SW480 (cell line): ENCODE data around the gene TXN2.
"Not testable (repeated sequence)": the region's sequence is repeated elsewhere in the genome, so short reads cannot be mapped to it uniquely, and the experiment has no call there.

Source experiments
- DNase-seq: peaks from one replicate; pipeline ENCODE4 v3.0.0-alpha.2; 2016; ENCODE audit warnings: low spot score

The TXN2 gene

DNA sequence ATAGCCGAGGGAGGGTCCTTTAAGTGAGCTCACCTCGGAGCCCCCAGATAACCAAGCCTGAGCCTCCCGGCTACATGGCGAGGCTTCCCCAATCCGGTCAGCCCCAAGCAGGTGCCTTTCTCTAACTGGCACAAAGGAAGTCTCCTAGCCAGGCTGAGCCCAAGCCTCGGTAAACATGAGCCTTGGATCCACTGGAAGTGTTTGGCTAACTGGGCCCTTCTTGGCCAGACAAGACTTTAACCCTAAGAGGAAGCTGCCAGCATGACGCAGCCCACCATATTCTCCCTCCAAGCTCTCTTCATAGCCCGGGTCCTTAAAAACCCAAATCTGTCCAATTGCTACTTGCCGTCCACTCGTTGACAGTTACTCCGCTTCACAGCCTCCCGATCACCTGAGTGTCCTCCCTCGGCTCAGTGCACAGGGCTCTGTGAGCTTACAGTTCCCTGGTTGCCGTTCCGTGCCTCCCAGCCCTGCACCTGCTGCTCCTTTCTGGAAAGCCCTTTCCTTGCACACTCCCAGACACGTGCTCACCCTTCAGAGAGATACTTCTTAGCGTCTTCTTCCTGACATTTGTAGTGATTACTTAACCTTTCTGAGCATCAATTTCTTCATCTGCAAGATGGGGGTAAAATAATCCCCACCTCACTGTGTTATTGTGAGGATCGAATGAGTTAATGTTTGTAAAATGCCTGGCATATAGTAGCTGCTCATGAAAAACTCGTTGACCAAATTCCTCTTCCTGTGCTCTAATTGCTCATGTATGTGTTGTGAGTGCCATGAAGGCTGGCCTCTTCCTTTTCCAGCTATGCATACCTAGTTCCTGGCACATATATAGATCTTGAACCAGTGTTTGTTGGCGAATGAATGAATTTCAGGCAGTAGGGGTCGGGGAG, 25.6 kb downstream of the TXN2 start:
- DNase-seq = no peak

DNA sequence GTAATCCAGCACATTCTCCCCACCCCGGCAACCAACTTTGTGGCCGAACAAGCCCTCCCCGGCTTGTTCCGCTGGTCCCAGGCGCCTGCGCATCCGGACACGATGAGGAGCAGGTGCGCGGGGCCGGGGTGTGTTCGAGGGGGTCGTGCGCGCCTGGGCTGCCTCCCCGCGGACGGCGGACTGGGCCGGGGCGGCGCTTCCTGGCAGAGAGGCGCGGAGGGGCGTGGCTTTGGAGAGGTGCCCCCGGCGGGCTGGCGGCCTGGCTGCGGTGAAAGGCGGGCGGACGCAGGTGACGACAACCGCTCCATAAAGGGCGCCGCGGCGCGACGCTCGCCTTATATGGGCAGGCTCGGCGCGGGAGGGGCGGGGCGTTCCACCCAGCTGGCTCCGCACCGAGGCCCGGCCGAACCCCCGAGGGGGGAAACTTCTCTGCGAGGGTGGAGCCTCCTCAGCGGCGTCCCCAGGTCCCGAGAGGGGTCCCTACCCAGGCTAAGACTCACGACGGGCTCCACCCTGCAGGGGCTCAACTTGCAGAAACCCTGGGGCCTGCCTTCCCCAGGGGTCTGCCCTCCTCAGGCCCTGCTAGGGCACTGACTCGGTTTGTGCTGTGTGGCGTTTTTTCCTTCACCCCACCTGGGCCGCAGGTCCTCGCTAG, 26.4 kb downstream of the TXN2 start:
- peak; percentile 95 for DNase-seq

DNA sequence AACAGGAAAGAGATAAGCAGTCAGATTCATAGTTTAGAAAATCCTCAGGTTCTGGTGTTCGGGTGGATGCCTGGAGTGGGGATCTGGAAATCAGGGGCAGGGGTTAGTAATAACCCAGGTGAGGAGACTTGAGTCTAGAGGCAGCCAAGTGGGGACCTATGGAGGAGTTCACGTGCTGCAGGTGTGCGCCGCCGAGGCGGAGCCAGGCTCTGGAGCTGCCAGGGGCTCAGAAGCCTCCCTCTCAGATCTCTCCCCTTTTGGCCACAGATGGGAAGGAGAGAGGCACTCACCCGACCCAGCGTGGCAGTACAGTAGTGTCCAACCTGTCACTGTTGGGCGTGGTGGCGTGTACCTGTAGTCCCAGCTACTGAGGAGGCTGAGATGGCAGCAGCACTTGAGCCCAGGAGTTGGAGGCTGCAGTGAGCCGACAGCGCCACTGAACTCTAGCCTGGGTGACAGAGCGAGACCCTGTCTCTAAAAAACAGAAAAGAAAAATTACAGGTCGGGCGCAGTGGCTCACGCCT, 27.5 kb downstream of the TXN2 start:
- DNase-seq = no peak

- DNase-seq = not testable (repeated sequence)
Observed at GRCh38 chr22:36452978-36453607, 28.3 kb downstream of the TXN2 start.

GRCh38 chr22:36452250-36452977, 29.0 kb downstream of the TXN2 start:
- DNase-seq = no peak

GRCh38 chr22:36450923-36451322, 30.5 kb downstream of the TXN2 start:
- DNase-seq = not testable (repeated sequence)

- no peak for DNase-seq
Observed at GRCh38 chr22:36449596-36450175, 31.8 kb downstream of the TXN2 start.

DNA sequence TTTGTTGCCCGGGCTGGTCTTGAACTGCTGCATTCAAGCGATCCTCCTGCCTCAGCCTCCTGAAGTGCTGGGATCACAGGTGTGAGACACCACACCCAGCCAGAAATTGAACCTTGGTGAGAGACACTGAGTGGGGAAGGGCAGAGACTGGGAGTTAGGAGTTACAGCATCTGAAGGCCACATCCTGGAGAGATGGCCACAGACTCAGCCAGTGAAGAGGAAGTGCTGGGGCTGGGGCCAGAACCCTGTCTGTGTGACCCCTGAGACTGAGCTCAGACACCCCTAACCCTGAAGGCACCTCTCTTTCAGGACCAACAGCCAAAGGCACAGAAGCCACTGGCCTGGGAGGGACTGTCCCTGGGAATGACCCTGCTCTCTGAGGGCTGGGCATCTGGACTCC, 33.8 kb downstream of the TXN2 start:
- no peak for DNase-seq

- DNase-seq = no peak
Observed at GRCh38 chr22:36445158-36445668, 36.2 kb downstream of the TXN2 start.

DNA sequence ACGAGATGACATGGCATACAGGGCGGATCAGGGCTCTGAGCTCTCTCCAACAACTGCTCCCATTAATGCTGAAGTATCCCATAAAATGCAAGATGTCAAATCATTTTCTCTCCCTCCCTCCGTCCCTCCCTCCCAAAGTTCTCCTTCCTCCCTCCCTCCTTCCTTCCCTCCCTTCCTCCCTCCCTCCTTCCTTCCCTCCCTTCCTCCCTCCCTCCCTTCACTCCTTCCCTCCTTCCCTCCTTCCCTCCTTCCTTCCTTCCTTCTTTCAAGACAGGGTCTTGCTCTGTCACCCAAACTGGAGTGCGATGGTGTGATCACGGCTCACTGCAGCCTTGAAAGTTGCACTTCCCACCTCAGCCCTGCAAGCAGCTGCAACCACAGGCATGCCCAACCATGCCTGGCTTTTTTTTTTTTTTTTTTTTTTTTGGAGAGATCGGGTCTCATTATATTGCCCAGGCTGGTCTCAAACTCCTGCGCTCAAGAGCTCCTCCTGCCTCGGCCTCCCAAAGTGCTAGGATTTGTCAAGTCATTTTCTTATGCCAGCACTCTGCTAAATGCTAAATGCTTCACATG, 38.2 kb downstream of the TXN2 start:
- DNase-seq = no peak

- DNase-seq = no peak
Observed at GRCh38 chr22:36442506-36443197, 38.8 kb downstream of the TXN2 start.

DNA sequence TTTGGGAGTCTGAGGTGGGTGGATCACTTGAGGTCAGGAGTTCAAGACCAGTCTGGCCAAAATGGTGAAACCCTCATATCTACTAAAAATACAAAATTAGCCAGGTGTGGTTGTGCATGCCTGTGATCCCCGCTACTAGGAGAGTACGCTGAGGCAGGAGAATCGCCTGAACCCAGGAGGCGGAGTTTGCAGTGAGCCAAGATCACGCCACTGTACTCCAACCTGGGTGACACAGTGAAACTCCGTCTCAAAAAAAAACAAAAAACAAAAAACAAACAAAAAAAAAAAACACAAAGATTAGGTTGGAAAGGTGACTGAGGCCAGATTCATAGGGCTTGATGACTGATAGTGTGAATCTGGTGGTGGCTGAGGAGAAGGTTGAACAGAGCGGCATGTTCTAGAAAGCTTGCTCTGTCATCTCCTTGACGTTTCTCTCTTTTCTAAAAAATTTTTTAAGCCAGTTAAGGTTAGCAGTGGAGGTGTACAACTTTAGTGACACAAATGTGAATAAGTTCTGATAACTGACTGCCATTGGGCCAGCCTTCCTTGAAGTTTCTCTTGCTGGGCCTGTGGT, 40.9 kb downstream of the TXN2 start:
- DNase-seq = no peak

GRCh38 chr22:36439481-36440271, 41.8 kb downstream of the TXN2 start:
- peak; percentile 57 for DNase-seq

- peak; percentile 87 for DNase-seq
Observed at GRCh38 chr22:36435516-36436415, 45.7 kb downstream of the TXN2 start.

DNA sequence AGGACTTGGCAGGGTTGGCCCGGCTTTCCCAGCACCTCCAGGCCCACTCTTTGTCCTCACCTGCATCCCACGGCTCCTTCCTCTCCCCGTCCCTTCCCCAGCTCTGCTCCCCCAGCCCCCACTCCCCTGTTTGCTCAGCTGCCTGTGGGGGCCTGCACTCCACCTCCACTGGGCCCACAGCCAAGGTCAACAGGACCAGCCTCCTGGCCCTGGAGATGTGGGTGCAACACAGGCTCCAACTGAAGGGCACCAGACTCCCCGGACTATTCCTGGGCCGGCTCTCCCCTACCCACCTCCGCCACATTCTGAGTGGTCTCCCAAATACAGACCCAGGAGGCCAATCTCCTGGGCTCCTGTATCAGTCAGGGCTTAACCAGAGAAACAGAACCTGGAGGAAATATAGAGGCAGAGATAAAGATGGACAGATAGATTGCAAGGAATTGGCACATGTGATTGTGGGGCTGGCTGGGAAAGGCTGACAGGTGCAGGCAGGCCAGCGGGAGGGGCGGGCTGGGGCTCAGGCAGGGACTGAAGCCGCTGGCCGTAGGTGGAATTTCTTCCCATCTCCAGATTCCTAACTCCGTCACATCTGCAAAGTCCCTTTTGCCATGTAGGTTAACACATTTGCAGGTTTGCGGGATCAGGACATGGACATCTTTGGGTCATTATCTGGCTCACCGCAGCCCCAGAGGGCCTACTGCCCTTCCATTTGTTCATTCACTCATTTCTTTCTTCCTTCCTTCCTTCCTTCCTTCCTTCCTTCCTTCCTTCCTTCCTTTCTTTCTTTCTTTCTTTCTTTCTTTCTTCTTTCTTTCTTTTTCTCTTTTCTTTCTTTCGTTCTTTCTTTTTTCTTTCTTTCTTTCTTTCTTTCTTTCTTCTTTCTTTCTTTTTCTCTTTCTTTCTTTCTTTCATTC, 47.9 kb downstream of the TXN2 start:
- no peak for DNase-seq

DNA sequence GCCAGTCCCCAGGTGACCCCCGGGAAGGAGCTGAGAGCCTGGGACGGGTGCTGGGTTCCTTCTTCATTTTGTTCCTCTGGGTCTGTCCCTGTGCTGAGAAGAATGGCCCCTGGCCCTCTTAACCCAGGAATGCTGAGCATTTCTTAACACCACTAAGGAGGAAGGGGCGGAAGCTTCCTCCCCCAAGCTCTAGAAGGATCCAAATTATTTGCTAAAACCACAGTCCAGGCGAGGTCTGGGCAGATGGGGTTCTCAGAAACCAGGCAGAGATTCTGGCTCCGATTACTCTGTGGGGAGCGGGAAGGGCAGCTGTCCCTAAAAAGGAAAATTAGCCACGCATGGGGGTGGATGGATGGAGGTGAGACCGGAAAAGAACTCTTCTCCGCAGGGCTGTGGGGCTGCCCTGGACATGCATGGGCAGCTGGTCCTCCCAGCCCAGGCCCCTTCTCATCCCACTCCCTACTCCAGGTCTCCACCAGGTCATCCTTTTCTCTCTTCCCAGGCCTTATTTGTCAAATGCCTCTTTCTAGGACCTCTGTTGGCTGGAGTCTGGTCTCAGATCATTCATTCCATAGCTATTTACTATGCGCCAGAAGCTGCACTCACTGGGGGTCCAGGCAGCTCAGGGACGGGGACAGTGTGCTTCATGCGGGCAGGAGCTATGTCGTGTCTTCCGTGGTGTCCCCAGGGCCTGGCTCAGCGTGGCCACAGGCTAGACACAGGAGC, 48.7 kb downstream of the TXN2 start:
- no peak for DNase-seq
